LNCaP clone FGC (cell line): ENCODE results near the gene PLXNA1.

ENCODE experiments used
- DNase-seq: peaks from one replicate; pipeline ENCODE4 v3.0.0-alpha.2; 2011; ENCODE audit warnings: low read depth
- H3K4me3 ChIP-seq: 2 replicates; pipeline ENCODE4 v1.5.1; 2011; ENCODE audit warnings: mild to moderate bottlenecking, low read depth, low read length, control low read depth
- CTCF ChIP-seq: IDR thresholded peaks from 2 replicates; pipeline ENCODE4 v1.5.1; 2012; ENCODE audit warnings: mild to moderate bottlenecking; ENCODE audit not compliant: control insufficient read depth, insufficient read depth; ENCODE audit errors: extremely low read depth

The PLXNA1 gene

GRCh38 chr3:126967386-126967785 lies 15.5 kb upstream of the PLXNA1 start:
- no peak for TF ChIP-seq CTCF
- no peak overlapping the region for H3K4me3 ChIP-seq
- no peak for DNase-seq

- no peak for TF ChIP-seq CTCF
Observed at GRCh38 chr3:126968391-126969390, 14.2 kb upstream of the PLXNA1 start.

GRCh38 chr3:126969586-126969985 lies 13.3 kb upstream of the PLXNA1 start:
- no peak for DNase-seq
- no peak for TF ChIP-seq CTCF
- no peak overlapping the region for H3K4me3 ChIP-seq

More at GRCh38 chr3:126968391-126969390, 14.2 kb upstream of the PLXNA1 start:
- no peak overlapping the region for H3K4me3 ChIP-seq
- no peak for DNase-seq

- DNase-seq = no peak
- H3K4me3 ChIP-seq = no peak overlapping the region
- no peak for TF ChIP-seq CTCF
Observed at GRCh38 chr3:126970101-126970500, 12.8 kb upstream of the PLXNA1 start.

- TF ChIP-seq CTCF = no peak
- no peak overlapping the region for H3K4me3 ChIP-seq
- no peak for DNase-seq
Observed at GRCh38 chr3:126970921-126971320, 12.0 kb upstream of the PLXNA1 start.

GRCh38 chr3:126971891-126972351 lies 11.0 kb upstream of the PLXNA1 start:
- no peak for TF ChIP-seq CTCF
- DNase-seq = no peak
- no peak overlapping the region for H3K4me3 ChIP-seq

- DNase-seq = no peak
- no peak for TF ChIP-seq CTCF
- H3K4me3 ChIP-seq = no peak overlapping the region
Observed at GRCh38 chr3:126972866-126973265, 10.0 kb upstream of the PLXNA1 start.
